HK-2 (cell line): ENCODE data around the gene RSPRY1.

ENCODE experiments used
- DNase-seq: peaks from one replicate; pipeline ENCODE4 v3.0.0-alpha.2; 2018; ENCODE audit not compliant: unreplicated experiment

The RSPRY1 gene

GRCh38 chr16:57224651-57225335 lies 38.7 kb downstream of the RSPRY1 start:
- no peak for DNase-seq

GRCh38 chr16:57225978-57226377 lies 39.8 kb downstream of the RSPRY1 start:
- no peak for DNase-seq

DNA sequence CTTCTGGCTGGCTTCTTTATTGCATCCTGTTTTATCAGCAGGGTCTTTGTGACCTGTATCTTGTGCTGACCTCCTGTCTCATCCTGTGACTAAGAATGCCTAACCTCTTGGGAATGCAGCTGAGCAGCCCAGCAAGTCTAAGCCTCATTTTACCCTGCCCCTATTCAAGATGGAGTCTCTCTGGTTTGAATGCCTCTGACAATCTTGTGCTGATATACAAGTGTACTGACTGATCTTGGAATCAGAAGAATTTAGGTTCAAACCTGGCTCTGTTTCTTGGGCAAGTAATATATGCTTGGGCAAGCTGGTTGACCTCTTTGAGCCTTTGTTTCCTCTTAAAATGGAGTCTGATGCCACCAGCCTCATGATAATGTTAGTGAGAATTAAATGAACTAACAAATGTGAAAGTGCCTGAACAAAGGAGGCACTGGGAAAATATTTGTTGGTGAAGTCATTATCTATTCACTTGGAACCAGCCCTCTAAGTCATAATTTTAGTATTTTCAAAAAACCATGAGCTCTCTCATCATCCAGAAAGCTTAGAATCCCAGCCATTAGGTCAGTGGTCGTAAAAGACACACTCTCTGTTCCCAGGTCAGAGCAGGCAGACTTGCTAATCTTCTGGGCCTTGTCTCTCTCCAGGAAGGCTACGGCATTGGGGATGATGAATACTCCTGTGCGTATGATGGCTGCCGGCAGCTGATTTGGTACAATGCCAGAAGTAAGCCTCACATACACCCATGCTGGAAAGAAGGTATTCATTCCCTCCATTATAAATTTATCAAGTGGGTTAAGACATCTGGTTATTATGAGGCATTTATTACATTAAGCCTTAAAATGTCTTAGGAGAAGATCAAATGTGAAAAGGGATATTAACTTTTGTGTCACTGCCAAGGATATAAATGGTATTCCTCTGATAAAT lies 40.8 kb downstream of the RSPRY1 start:
- DNase-seq = no peak

DNA sequence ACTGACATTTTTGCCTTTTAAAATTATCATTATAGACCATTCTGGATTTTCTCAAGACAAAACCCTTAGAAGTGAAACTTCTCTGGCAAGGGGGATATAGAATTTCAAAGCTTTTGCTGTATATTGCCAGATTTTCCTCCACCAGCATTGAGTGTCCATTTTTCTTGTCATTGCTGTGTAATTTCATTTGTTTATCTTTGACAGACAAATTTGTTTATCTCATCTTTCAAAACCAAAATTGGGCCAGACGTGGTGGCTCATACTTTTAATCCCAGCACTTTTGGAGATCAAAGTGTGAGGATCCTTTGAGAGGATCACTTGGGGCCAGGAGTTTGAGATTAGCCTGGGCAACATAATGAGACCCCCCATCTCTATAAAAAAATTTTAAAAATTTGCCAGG lies 43.0 kb downstream of the RSPRY1 start:
- no peak for DNase-seq

DNA sequence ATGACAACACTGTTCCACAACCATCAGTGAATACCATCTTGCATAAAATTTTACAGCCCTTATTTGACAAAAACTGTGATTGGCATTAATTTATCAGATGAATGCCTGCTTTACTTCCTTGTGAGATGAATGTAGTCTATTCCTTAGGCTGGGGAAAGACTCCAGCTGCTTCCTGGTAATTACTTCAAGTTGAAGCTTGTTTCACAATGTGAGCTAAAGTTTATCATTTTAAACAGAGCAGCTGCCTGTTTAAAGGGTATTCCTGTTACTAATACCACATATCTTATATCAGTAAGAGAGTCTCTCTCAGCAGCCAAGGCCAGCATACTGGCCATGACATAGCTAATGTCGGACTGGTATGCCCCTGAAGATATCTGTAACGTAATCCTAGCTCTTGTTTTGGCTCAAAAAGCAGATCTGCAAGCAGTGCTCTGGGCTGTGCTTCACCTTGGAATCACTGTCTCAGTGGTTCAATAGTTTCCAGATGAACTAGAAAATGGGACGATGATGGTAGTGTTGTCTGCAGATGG lies 45.8 kb downstream of the RSPRY1 start:
- no peak for DNase-seq

DNA sequence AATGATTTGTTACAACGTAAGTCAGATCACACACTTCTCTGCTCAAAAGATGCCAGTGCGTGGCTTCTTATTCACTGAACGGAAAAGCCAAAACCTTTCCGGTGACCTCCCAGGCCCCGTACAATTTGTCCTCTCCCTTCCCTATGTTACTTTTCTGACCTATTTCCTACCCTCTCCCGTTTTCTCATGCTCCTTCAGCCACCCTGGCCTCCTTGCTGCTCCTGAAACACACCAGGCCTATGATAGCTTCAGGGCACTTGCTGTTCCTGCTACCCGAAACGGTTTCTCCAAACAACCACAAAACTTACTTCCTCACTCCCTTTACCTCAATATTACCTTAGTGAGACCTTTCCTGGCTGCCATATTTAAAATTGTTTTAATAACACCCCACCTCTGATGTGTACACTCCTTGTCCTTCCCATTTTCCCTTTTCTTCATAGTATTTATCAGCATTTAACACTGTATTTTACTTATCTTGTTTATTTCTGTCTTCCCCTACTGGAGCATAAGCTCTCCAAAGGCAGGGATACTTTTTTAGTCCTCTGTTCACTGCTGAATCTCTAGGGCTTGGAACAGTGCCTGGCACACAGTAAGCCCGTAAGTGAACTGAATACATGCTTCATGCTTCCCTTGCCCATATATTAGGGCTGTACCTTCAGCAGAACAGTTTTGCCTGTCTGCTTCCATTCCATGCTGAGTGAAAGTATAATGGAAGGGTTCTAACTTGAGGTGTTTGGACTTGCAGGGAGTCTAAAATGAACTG lies 48.0 kb downstream of the RSPRY1 start:
- no peak for DNase-seq

DNA sequence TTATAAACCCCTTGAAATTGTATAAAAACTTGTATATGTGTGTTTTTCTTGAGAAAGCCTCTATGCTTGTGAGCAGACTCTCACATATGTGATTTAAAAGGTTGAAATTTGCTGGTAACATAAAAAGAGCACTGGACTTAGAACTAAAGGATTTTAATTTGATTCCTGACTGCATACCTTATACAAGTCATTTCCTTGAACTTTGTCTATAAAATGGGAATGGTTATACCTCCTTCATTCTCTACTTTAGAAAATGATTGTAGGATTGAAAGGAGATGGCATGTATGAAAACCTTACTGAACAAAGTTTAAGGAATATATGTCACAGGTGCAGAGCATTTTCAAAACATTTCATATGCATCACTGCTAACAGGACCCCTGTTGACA lies 48.6 kb downstream of the RSPRY1 start:
- DNase-seq = no peak

GRCh38 chr16:57235128-57236021 lies 49.2 kb downstream of the RSPRY1 start:
- DNase-seq = peak; percentile 19

GRCh38 chr16:57236022-57236350 lies 49.9 kb downstream of the RSPRY1 start:
- DNase-seq = no peak

GRCh38 chr16:57238682-57239081 lies 52.6 kb downstream of the RSPRY1 start:
- DNase-seq = no peak

GRCh38 chr16:57239107-57239506 lies 53.0 kb downstream of the RSPRY1 start:
- DNase-seq = no peak

GRCh38 chr16:57240851-57241250 lies 54.7 kb downstream of the RSPRY1 start:
- no peak for DNase-seq

GRCh38 chr16:57242650-57243049 lies 56.5 kb downstream of the RSPRY1 start:
- no peak for DNase-seq

DNA sequence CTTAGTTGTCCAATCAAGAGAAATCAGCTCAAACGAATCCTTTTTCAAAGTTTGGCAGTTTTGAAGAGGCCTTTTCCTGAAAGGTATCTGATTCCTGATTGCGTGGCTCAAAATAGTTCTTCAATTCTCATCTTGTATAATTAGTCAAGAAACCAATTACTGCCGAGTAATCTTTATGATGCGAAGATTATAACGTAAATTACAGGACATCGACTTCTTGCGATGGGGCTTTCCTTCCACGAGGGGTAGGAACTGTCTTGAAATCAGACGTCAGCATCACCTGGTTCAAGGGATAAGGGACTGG lies 58.3 kb downstream of the RSPRY1 start:
- DNase-seq = no peak

DNA sequence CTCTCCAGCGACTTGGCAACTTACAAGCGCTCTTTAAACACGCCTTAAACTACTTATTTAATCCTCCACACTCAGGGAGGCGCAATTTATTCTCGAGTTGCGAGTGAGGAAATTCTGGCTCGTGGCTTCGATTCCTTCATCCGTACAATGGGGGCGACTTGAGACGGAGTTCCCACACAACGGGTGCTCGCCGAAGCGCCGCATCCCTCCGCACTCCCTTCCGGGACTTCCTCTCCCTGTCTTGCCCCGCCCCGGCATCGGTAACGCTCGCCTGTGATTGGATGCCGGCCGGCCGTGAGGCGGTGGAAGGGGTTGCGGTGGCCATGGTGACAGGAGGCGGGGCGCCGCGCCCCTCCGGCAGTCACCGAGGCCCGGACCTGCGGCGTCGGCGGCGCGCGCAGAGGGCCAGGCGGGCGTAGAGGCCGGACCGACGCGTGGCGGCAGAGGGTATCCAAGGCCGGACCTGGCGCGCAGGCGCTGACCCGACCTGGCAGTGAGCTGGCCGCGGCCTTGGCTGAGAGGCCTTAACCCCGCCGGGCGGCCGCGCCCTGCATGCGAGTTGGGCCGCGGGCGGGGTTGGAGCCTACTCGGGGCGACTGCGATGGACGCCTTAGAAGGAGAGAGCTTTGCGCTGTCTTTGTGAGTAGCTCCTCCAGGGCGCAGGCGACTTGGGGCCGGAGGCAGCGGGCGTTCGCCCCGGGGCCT lies 58.8 kb downstream of the RSPRY1 start, which contains the start of gene ARL2BP:
TSS of gene ARL2BP (plus strand) at position 493 of the 705 bp plus-strand sequence. CDS start at position 602, 109 bp downstream.
- peak; percentile 99 for DNase-seq

- DNase-seq = no peak
These were observed 59.5 kb downstream of the RSPRY1 start for GRCh38 chr16:57245472-57246113.

GRCh38 chr16:57251352-57251751 lies 65.2 kb downstream of the RSPRY1 start:
- DNase-seq = no peak

DNA sequence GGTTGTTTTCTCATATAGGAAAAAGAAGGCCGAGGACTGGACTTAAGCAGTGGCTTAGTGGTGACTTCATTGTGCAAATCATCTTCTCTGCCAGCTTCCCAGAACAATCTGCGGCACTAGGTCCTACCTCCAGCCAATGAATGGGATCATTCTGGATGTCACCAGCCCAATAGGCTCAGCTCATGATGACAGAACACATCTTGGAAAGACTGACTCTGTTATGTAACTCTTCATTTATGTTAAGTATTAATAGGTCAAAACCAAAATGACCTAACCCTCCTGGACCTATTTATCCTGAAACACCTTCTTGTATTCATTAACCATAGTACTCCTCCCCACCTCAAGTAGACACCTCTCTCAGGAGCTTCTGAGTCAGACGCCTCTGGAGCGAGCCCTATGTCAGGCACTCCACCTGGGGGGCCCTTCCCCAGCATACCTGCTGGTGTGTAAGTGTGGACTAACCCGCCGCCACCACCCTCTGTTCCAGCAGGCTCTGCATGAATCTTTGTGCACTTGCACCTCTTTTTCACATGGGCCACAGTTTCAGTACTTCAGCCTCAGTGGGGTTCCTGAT lies 66.1 kb downstream of the RSPRY1 start:
- DNase-seq = peak; percentile 35

GRCh38 chr16:57253466-57253865 lies 67.3 kb downstream of the RSPRY1 start:
- no peak for DNase-seq
